A673 (cell line): Measurements from ENCODE around the gene USP34. TPM values are rescaled to one million over a fixed set of nuclear protein-coding genes. Genes with fewer than 3 reads are reported as not detected.

ENCODE experiments used
- BruUV-seq: library from RNA; stranded (reverse); fragments of 400-500 nt; replicated peaks from 2 replicates; lab custom pipeline; 2021; lab: Mats Ljungman, UMichigan
- CTCF ChIA-PET: fragments of 300-600 bp; sonication (Branson Sonifier 250); formaldehyde crosslinking; loops from one replicate; lab custom pipeline; 2022; ENCODE audit warnings: antibody characterized with exemption; lab: Charles Lee
- POLR2A ChIA-PET: fragments of 300-600 bp; sonication (Branson Sonifier 250); formaldehyde crosslinking; loops from one replicate; lab custom pipeline; 2022; ENCODE audit warnings: antibody characterized with exemption; ENCODE audit not compliant: low non-redundant PET; lab: Charles Lee
- DNase-seq: peaks from one replicate; pipeline ENCODE4 v3.0.0-alpha.2; 2015; ENCODE audit warnings: low spot score
- H3K27ac ChIP-seq: fragments of 200-600 bp; sonication (generic); 2 replicates; pipeline ENCODE4 v1.5.1; 2016; ENCODE audit warnings: mixed run types, low read depth, mild to moderate bottlenecking, mixed read lengths, antibody characterized with exemption, low read length; ENCODE audit not compliant: poor library complexity, severe bottlenecking
- H3K27me3 ChIP-seq: fragments of 200-600 bp; sonication (generic); replicated peaks from 2 replicates; pipeline ENCODE4 v1.6.1; 2017; ENCODE audit warnings: mixed run types, low read depth, mild to moderate bottlenecking, mixed read lengths, antibody characterized with exemption, low read length; ENCODE audit not compliant: insufficient read depth, poor library complexity
- H3K36me3 ChIP-seq: fragments of 200-600 bp; sonication (generic); 2 replicates; pipeline ENCODE4 v1.6.1; 2016; ENCODE audit warnings: mixed run types, mild to moderate bottlenecking, mixed read lengths, antibody characterized with exemption, low read length; ENCODE audit not compliant: insufficient read depth, poor library complexity, severe bottlenecking
- H3K4me1 ChIP-seq: fragments of 200-600 bp; sonication (generic); 2 replicates; pipeline ENCODE4 v1.6.1; 2017; ENCODE audit warnings: mixed run types, mild to moderate bottlenecking, mixed read lengths, antibody characterized with exemption, low read length; ENCODE audit not compliant: insufficient read depth, poor library complexity, severe bottlenecking
- H3K4me3 ChIP-seq: fragments of 200-600 bp; sonication (generic); 2 replicates; pipeline ENCODE4 v1.5.1; 2016; ENCODE audit warnings: low read depth, mixed run types, mild to moderate bottlenecking, mixed read lengths, low read length; ENCODE audit not compliant: poor library complexity, severe bottlenecking
- H3K9me3 ChIP-seq: fragments of 200-600 bp; sonication (generic); 2 replicates; pipeline ENCODE4 v1.6.1; 2016; ENCODE audit warnings: mixed run types, low read depth, mild to moderate bottlenecking, mixed read lengths, antibody characterized with exemption, low read length; ENCODE audit not compliant: poor library complexity, severe bottlenecking
- CTCF ChIP-seq: fragments of 300-800, 200-600 bp; sonication (generic); conservative IDR thresholded peaks from 2 replicates; pipeline ENCODE4 v1.5.1; 2017; ENCODE audit warnings: low read depth, mild to moderate bottlenecking, antibody characterized with exemption, low read length, moderate library complexity, mixed read lengths
- EZH2 ChIP-seq: fragments of 200-600 bp; sonication (generic); IDR thresholded peaks from 2 replicates; pipeline ENCODE4 v1.6.1; 2017; ENCODE audit warnings: borderline replicate concordance, low read depth, mild to moderate bottlenecking, mixed read lengths, antibody characterized with exemption, low read length; ENCODE audit not compliant: poor library complexity, severe bottlenecking
- intact Hi-C: fragments of 100-400 bp; cut with micrococcal nuclease; formaldehyde crosslinking; loops from one replicate; pipeline ENCODE4 v1.10.0; 2022; ENCODE audit not compliant: unreplicated experiment
- total RNA-seq: library from RNA; stranded (reverse); gene quantifications from 2 replicates; pipeline ENCODE4 v1.2.3, GENCODE V29; 2021

Gene USP34
- total RNA-seq, 1 experiment from 2014 or later, result 98.5 TPM

- no TSS peak for BruUV-seq
- CTCF ChIA-PET, result no interaction called here
- Histone ChIP-seq H3K27me3 (no peaks in the 10 kb centered on the region), H3K27ac (no peak overlapping the region), H3K4me3 (no peak overlapping the region), H3K4me1 (peaks cover 8% of the 10 kb centered on the region), H3K9me3 (no peaks in the 10 kb centered on the region), H3K36me3 (peaks cover 23% of the 10 kb centered on the region)
- no peak for DNase-seq
- no peak for TF ChIP-seq CTCF
- no peak for TF ChIP-seq EZH2
- POLR2A ChIA-PET, result no interaction called here
- intact Hi-C loops, result no loop called here
These were observed 188.7 kb downstream of the USP34 start for GRCh38 chr2:61282104-61282590.

GRCh38 chr2:61281321-61281720 is 189.6 kb downstream of the USP34 start:
- no peak for DNase-seq
- H3K4me1 ChIP-seq, result peaks cover 8% of the 10 kb centered on the region
- H3K4me3 ChIP-seq, result no peak overlapping the region
- peaks cover 23% of the 10 kb centered on the region for H3K36me3 ChIP-seq
- no peak overlapping the region for H3K27ac ChIP-seq
- CTCF ChIA-PET, result no interaction called here
- no TSS peak for BruUV-seq
- no peak for TF ChIP-seq EZH2
- TF ChIP-seq CTCF, result no peak
- H3K9me3 ChIP-seq, result no peaks in the 10 kb centered on the region
- POLR2A ChIA-PET, result no interaction called here
- H3K27me3 ChIP-seq, result no peaks in the 10 kb centered on the region
- intact Hi-C loops, result no loop called here

GRCh38 chr2:61277756-61278155 is 193.1 kb downstream of the USP34 start:
- TSS peak; percentile 19 for BruUV-seq
- no peak for TF ChIP-seq EZH2
- no peak for TF ChIP-seq CTCF
- Histone ChIP-seq H3K9me3 (no peaks in the 10 kb centered on the region), H3K4me1 (no peaks in the 10 kb centered on the region), H3K27me3 (no peaks in the 10 kb centered on the region), H3K4me3 (no peak overlapping the region), H3K36me3 (peaks cover 23% of the 10 kb centered on the region), H3K27ac (no peak overlapping the region)
- ChIA-PET CTCF (no interaction called here), POLR2A (no interaction called here)
- DNase-seq, result peak; percentile 17
- intact Hi-C loops, result no loop called here
